Cardiac fibroblast (primary cell): ENCODE results near the gene DNAAF6.
A peak's percentile ranks its signal among the peaks of the same experiment; 100 is the strongest.

Experiments
- DNase-seq, 2 donors: peaks; one replicate each; pipeline versions ENCODE4 v3.0.0 to v3.0.0-alpha.2; 2010; ENCODE audit warnings: low read depth in 2 of 2
- H3K4me3 ChIP-seq, 2 donors: replicated peaks in 1 of 2; 1 replicate in 1 of 2; 2 replicates in 1 of 2; pipeline ENCODE4 v1.5.1; 2011; ENCODE audit warnings: low read depth in 2 of 2, low read length in 2 of 2, mild to moderate bottlenecking in 2 of 2, moderate library complexity in 1 of 2
- CTCF ChIP-seq: IDR thresholded peaks from one replicate; pipeline ENCODE4 v1.5.1; 2011; ENCODE audit warnings: low read depth, mild to moderate bottlenecking, low read length, inconsistent platforms

DNAAF6 gene

GRCh38 chrX:107213477-107213876 is 7.1 kb downstream of the DNAAF6 start:
- H3K4me3 ChIP-seq = no peak overlapping the region
- no peak for TF ChIP-seq CTCF
- no peak for DNase-seq

- no peak overlapping the region for H3K4me3 ChIP-seq
- DNase-seq = no peak
- TF ChIP-seq CTCF = no peak
These were observed 20.3 kb downstream of the DNAAF6 start for GRCh38 chrX:107226757-107227156.

GRCh38 chrX:107227780-107228485 is 21.5 kb downstream of the DNAAF6 start:
- DNase-seq = no peak
- no peak overlapping the region for H3K4me3 ChIP-seq
- TF ChIP-seq CTCF = no peak

- H3K4me3 ChIP-seq = no peak overlapping the region
- TF ChIP-seq CTCF = no peak
- no peak for DNase-seq
These were observed 22.0 kb downstream of the DNAAF6 start for GRCh38 chrX:107228486-107228819.

- DNase-seq = peak in 1 of 2 donors; percentile 0
- no peak for TF ChIP-seq CTCF
- no peak overlapping the region for H3K4me3 ChIP-seq
These were observed 66.1 kb downstream of the DNAAF6 start for GRCh38 chrX:107272431-107272921.

GRCh38 chrX:107273795-107274194 is 67.4 kb downstream of the DNAAF6 start:
- H3K4me3 ChIP-seq = no peak overlapping the region
- no peak for TF ChIP-seq CTCF
- DNase-seq = no peak

GRCh38 chrX:107288676-107289075 is 82.3 kb downstream of the DNAAF6 start:
- no peak overlapping the region for H3K4me3 ChIP-seq
- no peak for TF ChIP-seq CTCF
- no peak for DNase-seq
